Gastroesophageal sphincter (tissue), 4 donors: ENCODE data around the gene BEST4. TPM values are rescaled to one million over a fixed set of nuclear protein-coding genes. Genes with fewer than 3 reads are reported as not detected.
"Not testable (repeated sequence)": the region's sequence is repeated elsewhere in the genome, so short reads cannot be mapped to it uniquely, and the experiment has no call there.

Experiments used
- ATAC-seq: fragments of 150-250 bp; one replicate; pipeline ENCODE4 v1.9.1; 2016; ENCODE audit warnings: mild to moderate bottlenecking, moderate library complexity
- H3K27ac ChIP-seq, 4 donors: fragments of 200-600 bp; sonication (generic) in 3 of 4; 1 replicate in 3 of 4; 2 replicates in 1 of 4; pipeline ENCODE4 v1.5.1; 2016 to 2019
- H3K27me3 ChIP-seq: fragments of 200-600 bp; sonication (generic); one replicate; pipeline ENCODE4 v1.5.1; 2019
- H3K36me3 ChIP-seq, 2 donors: fragments of 200-600 bp; sonication (generic); one replicate each; pipeline ENCODE4 v1.5.1; 2019; ENCODE audit warnings: control low read depth in 1 of 2
- H3K4me1 ChIP-seq, 3 donors: fragments of 200-600 bp; sonication (generic); 1 replicate in 2 of 3; 2 replicates in 1 of 3; pipeline ENCODE4 v1.5.1; 2016 to 2019; ENCODE audit warnings: control low read depth in 2 of 3
- H3K4me3 ChIP-seq, 2 donors: fragments of 200-600 bp; sonication (generic); one replicate each; pipeline ENCODE4 v1.5.1; 2019; ENCODE audit warnings: mild to moderate bottlenecking in 1 of 2, moderate library complexity in 1 of 2
- H3K9me3 ChIP-seq, 3 donors: fragments of 200-600 bp; sonication (generic); one replicate each; pipeline ENCODE4 v1.5.1; 2017 to 2019; ENCODE audit warnings: control low read depth in 2 of 3
- EP300 ChIP-seq: sonication (generic); formaldehyde crosslinking; IDR thresholded peaks from one replicate; pipeline ENCODE4 v1.6.1; 2017; ENCODE audit warnings: antibody characterized with exemption, mild to moderate bottlenecking
- POLR2A ChIP-seq, 2 donors: fragments of 450-650 bp; IDR thresholded peaks; one replicate each; pipeline ENCODE4 v1.6.1; 2017; ENCODE audit warnings: antibody characterized with exemption in 2 of 2, mild to moderate bottlenecking in 2 of 2, moderate library complexity in 1 of 2
- POLR2AphosphoS5 ChIP-seq: sonication (generic); formaldehyde crosslinking; IDR thresholded peaks from one replicate; pipeline ENCODE4 v1.6.1; 2017; ENCODE audit warnings: antibody characterized with exemption
- WGBS, 2 donors: methylation state at CpG; one replicate each; pipeline ENCODE4 v1.1.5; 2018; ENCODE audit warnings: low coverage in 1 of 2; 5-methylcytosine and 5-hydroxymethylcytosine counted together
- total RNA-seq, 4 donors: library from RNA; depleted of rRNA; stranded (reverse); fragments of >200 nt; gene quantifications; one replicate each; pipeline ENCODE4 v1.1.0, GENCODE V29; 2016
- TF ChIP-seq, protein P1 (sequence below), 4 experiments: fragments of 200-600 bp in 2 of 4; fragments of 450-650 bp in 2 of 4; sonication (generic) in 1 of 4; IDR thresholded peaks; one replicate each; pipeline ENCODE4 v1.5.1; 2017 to 2019; ENCODE audit warnings: antibody characterized with exemption in 4 of 4, mild to moderate bottlenecking in 2 of 4, moderate library complexity in 2 of 4

The BEST4 gene
- total RNA-seq, 4 donors from 2014 or later = 0.15 to 0.31 TPM; not detected in 2

DNA sequence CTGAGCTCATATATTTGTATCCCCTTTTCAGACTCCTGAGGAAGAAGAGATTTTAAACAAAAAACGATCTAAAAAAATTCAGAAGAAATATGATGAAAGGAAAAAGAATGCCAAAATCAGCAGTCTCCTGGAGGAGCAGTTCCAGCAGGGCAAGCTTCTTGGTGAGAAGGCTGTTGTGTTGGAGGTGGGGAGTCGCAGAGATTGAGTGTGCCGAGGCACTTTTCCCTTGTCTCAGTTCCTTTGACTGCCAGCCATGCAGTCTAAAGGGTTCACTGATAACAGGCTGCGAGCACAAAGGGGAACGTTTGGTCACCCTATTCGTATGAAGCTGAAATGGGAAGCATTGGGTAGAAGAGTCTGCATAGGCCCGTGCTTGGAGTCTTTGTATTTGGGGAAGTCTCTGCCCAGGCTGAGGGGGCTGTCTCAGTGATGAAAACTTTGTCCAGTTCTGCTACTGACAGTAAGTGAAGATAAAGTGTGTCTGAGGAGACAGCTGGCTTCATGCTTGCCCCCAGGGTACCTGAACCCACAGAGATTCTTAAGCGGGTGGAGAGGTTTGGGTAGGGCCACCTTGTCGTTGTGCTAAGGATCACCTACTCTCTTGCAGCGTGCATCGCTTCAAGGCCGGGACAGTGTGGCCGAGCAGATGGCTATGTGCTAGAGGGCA is 9.9 kb downstream of the BEST4 start:
- Histone ChIP-seq H3K4me1 (peaks cover 0 to 35% (median 5%) of the 10 kb centered on the region in 3 donors), H3K36me3 (peaks cover 0 to 58% of the 10 kb centered on the region in 2 donors), H3K4me3 (no peak overlapping the region), H3K27ac (no peak overlapping the region), H3K27me3 (no peaks in the 10 kb centered on the region), H3K9me3 (no peaks in the 10 kb centered on the region)
- no peak for ATAC-seq
- WGBS, 2 donors = 56 to 74% methylated on average over 7 to 10 of the region's 13 CpGs
- no peak for TF ChIP-seq POLR2A (IDR thresholded peaks at IDR 0.05)
- TF ChIP-seq, protein P1, sequence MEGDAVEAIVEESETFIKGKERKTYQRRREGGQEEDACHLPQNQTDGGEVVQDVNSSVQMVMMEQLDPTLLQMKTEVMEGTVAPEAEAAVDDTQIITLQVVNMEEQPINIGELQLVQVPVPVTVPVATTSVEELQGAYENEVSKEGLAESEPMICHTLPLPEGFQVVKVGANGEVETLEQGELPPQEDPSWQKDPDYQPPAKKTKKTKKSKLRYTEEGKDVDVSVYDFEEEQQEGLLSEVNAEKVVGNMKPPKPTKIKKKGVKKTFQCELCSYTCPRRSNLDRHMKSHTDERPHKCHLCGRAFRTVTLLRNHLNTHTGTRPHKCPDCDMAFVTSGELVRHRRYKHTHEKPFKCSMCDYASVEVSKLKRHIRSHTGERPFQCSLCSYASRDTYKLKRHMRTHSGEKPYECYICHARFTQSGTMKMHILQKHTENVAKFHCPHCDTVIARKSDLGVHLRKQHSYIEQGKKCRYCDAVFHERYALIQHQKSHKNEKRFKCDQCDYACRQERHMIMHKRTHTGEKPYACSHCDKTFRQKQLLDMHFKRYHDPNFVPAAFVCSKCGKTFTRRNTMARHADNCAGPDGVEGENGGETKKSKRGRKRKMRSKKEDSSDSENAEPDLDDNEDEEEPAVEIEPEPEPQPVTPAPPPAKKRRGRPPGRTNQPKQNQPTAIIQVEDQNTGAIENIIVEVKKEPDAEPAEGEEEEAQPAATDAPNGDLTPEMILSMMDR (IDR thresholded peaks at IDR 0.05) = no peak
- TF ChIP-seq POLR2AphosphoS5 = no peak
- no peak for TF ChIP-seq EP300

DNA sequence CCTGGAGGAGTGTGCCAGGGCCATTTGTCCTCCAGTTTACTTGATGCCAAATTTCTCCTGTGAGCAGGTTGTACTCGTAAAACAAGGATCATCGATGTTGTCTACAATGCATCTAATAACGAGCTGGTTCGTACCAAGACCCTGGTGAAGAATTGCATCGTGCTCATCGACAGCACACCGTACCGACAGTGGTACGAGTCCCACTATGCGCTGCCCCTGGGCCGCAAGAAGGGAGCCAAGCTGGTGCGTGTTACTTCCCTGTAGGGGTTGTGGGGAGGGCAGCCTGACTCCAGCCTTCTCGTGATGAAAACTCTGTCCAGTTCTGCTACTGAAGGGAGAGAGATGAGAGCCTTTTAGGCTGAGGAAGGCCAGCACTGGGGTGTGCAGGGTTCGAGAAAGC is 10.4 kb downstream of the BEST4 start:
- peaks cover 0 to 35% (median 5%) of the 10 kb centered on the region in 3 donors for H3K4me1 ChIP-seq
- H3K27ac ChIP-seq = peak overlapping the region in 1 of 4 donors; percentile 90
- no peak for ATAC-seq
- peaks cover 0 to 58% of the 10 kb centered on the region in 2 donors for H3K36me3 ChIP-seq
- no peaks in the 10 kb centered on the region for H3K27me3 ChIP-seq
- WGBS, 2 donors = 70% methylated on average over 11 of the region's 14 CpGs; no CpG with 5 or more reads in 1 of the 2 donors
- TF ChIP-seq EP300 (no peak), POLR2A (IDR thresholded peaks at IDR 0.05) (no peak), POLR2AphosphoS5 (no peak)
- TF ChIP-seq, protein P1 (IDR thresholded peaks at IDR 0.05) = no peak
- no peaks in the 10 kb centered on the region for H3K9me3 ChIP-seq
- no peak overlapping the region for H3K4me3 ChIP-seq

GRCh38 chr1:44776730-44777068 is 11.3 kb downstream of the BEST4 start:
- Histone ChIP-seq H3K4me1 (peaks cover 0 to 35% (median 5%) of the 10 kb centered on the region in 3 donors), H3K27ac (peak overlapping the region; percentile 90 to 99 (median 96)), H3K27me3 (no peaks in the 10 kb centered on the region), H3K36me3 (peaks cover 0 to 55% of the 10 kb centered on the region in 2 donors), H3K9me3 (no peaks in the 10 kb centered on the region), H3K4me3 (peak overlapping the region; percentile 64 to 95)
- no peak for TF ChIP-seq EP300
- TF ChIP-seq POLR2A (IDR thresholded peaks at IDR 0.05) = no peak
- TF ChIP-seq POLR2AphosphoS5 = no peak
- ATAC-seq = no peak
- WGBS, 2 donors = 53% methylated on average over 5 of the region's 12 CpGs; no CpG with 5 or more reads in 1 of the 2 donors

DNA sequence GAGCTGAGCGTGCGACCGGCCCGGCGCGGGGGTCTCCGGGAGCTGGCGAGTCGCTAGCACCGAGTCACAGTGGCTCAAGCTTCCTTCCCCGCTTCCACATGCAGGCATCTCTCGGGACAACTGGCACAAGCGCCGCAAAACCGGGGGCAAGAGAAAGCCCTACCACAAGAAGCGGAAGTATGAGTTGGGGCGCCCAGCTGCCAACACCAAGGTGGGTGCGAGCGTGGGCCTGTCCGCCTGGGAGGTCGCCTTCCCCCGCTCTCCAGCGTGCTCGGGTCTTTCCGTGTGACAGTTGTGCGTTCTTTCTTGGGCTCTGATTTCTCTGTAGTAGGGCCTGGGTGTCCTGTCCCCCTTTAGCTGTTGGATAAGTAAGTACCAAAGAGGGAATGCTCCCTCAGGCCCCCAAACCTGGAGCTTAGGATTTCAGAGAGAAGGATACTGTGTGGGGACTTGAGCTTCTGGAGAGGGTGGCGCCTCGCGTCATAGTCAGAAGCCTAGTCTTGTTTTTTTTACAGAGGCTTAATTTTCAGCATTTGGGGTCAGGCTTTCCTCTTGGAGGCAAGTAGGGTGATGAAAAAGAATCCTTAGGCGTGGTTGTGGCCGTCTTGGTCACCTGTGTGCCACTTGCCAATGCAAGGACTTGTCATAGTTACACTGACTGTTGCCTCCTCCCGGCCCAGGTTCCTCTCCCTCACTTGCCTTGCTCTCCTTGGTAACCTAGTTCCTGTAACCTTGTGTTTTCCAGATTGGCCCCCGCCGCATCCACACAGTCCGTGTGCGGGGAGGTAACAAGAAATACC is 11.8 kb downstream of the BEST4 start:
- ATAC-seq = peak; percentile 1
- Histone ChIP-seq H3K9me3 (no peaks in the 10 kb centered on the region), H3K4me3 (peak overlapping the region; percentile 64 to 95), H3K36me3 (peaks cover 0 to 49% of the 10 kb centered on the region in 2 donors), H3K27me3 (no peaks in the 10 kb centered on the region), H3K4me1 (peaks cover 0 to 35% (median 5%) of the 10 kb centered on the region in 3 donors), H3K27ac (peak overlapping the region; percentile 90 to 99 (median 96))
- TF ChIP-seq POLR2A (IDR thresholded peaks at IDR 0.05) = no peak
- no peak for TF ChIP-seq POLR2AphosphoS5
- WGBS, 2 donors = 0% methylated on average over 3 of the region's 36 CpGs; no CpG with 5 or more reads in 1 of the 2 donors

- no peak for TF ChIP-seq EP300
- peak; percentile 92 for TF ChIP-seq POLR2A (IDR thresholded peaks at IDR 0.05)
- peak; percentile 99 for TF ChIP-seq POLR2AphosphoS5
- TF ChIP-seq, protein P1 (IDR thresholded peaks at IDR 0.05) = peak in 1 of 4 experiments; percentile 10
- WGBS, 2 donors = 0 to 2% methylated on average over 11 to 17 of the region's 65 CpGs
Observed at GRCh38 chr1:44775078-44775929, 12.7 kb downstream of the BEST4 start, which contains the start of gene RPS8. Gene RPS8 (plus strand): TSS chr1:44775540. CDS start chr1:44775597, 57 bp downstream.

DNA sequence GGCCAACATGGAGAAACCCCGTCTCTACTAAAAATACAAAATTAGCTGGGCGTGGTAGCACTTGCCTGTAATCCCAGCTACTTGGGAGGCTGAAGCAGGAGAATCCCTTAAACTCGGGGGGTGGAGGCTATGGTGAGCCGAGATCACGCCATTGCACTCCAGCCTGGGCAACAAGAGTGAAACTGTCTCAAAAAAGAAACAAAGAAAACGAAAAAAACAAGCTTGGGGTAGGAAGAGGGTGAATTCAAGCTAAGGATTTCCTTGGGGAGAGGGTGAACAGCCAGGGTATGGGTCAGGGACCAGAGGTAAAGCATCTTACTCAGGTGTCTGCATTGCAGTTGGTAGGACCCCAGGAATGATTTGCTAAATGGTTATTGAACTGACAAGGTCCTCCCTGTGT is 21.5 kb downstream of the BEST4 start:
- H3K36me3 ChIP-seq, H3K27ac ChIP-seq, H3K4me3 ChIP-seq, H3K27me3 ChIP-seq, ATAC-seq, H3K4me1 ChIP-seq, H3K9me3 ChIP-seq: not testable (repeated sequence)
- WGBS, 2 donors = 79 to 94% methylated on average over 6 of the region's 6 CpGs

More at GRCh38 chr1:44775078-44775929, 12.7 kb downstream of the BEST4 start, which contains the start of gene RPS8:
- H3K27ac ChIP-seq = peak within 1 kb of the TSS; percentile 90 to 99 (median 96)
- peak within 1 kb of the TSS; percentile 64 to 95 for H3K4me3 ChIP-seq
- H3K4me1 ChIP-seq = peaks cover 0 to 35% (median 5%) of the 10 kb centered on the region in 3 donors
- H3K36me3 ChIP-seq = peaks cover 0 to 41% of the 10 kb centered on the region in 2 donors
- ATAC-seq = peak; percentile 95
- no peaks in the 10 kb centered on the region for H3K9me3 ChIP-seq
- H3K27me3 ChIP-seq = no peaks in the 10 kb centered on the region
